ENCODE data around the gene LRRC74B.
"Not testable (repeated sequence)": the region's sequence is repeated elsewhere in the genome, so short reads cannot be mapped to it uniquely, and the experiment has no call there.

Gene LRRC74B

DNA sequence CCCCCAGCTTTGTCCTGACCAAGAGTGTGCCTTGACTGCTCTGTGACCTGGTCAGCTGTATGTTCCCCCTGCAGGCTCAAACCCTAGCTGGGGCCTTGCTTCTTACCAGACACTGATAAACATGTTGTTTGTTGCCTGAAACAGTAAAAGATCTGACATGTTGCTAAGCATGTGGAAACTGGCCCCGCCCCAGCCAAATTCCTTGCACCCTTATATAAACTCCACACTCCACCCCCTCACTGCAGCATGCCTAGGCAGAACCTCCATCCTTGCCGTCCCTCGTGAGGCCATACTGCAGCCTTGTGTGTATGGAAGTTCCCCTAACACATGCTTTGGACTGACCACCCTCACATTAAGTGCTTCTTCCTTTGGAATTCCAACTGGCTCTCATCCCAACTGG, 27.3 kb downstream of the LRRC74B start:
- FAIRE-seq (no peak), DNase-seq (ENCODE audit: insufficient read length, low spot score) (no peak)

DNA sequence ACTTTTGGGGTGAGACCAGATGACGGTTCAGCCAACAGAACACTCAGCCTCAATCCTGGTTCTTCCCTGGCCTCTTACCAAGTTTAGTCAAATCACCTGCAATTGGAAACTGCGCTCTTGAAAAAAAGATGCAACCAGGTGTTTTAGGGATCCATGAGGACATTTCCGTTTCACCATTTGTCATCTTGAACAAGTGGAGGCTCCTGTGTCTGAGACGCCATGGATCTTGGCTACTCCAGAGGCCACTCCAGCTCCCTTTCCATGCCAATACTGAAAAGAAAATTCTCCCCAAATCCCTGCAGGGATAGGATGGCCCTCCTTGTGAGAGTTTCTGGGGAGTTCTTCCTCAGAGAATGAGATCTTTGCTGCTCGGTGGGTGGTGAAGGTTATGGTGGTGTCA, 27.7 kb downstream of the LRRC74B start:
- FAIRE-seq (no peak), DNase-seq (ENCODE audit: insufficient read length, low spot score) (no peak)

DNA sequence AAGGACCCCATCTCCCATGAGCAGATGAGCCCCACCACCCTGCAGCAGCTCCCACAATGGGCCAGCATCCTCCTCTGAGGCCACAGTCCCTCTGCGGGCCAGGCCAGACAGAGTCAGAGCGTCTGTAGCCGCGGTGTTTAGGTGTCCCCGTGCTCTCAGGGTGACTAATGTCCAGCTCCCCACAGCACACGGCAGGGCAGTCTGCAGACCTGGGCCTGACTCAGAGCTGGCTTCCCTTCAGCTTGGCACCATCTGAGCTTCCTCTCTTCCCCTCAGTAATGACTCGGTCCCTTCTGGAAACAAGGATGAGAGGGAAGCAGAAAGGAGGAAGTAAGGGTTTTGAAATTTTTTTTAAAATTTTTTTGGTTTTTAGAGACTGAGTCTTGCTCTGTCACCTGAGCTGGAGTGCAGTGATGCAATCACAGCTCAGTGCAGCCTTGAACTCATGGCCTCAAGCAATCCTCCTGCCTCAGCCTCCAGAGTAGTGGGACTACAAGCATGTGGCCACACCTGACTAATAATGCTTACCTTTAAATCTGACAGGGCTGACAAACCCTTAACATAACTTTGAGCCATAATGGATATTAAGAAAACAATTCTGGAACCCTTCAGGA, 28.5 kb downstream of the LRRC74B start:
- FAIRE-seq, result no peak
- DNase-seq (ENCODE audit: insufficient read length, low spot score), result peak; percentile 33

DNA sequence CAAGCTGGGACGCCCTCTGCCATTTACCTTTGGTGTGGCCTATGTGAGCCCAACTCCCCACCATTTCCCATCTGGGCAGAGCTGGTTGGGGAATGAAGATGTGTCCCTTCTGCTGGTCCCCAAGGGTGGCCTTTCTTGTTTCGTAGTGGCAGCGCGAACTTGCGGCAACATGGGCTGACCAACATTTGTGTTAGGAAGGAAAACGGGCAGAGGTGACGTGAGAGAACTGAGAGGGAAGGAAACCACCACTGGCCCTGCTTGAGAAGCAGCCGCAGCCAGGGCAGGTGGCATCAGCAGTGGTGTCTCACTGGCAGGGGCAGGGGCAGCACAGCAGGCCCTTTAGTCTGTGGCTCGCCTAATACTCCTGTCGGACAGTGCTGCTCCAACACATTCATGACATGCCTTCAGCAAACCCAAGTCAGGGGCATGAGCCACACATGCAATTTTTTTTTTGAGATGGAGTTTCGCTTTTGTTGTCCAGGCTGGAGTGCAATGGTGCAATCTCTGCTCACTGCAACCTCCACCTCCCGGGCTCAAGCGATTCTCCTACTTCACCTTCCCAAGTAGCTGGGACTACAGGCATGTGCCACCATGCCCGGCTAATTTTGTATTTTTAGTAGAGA, 29.9 kb downstream of the LRRC74B start:
- no peak for FAIRE-seq
- DNase-seq (ENCODE audit: insufficient read length, low spot score), result no peak

DNA sequence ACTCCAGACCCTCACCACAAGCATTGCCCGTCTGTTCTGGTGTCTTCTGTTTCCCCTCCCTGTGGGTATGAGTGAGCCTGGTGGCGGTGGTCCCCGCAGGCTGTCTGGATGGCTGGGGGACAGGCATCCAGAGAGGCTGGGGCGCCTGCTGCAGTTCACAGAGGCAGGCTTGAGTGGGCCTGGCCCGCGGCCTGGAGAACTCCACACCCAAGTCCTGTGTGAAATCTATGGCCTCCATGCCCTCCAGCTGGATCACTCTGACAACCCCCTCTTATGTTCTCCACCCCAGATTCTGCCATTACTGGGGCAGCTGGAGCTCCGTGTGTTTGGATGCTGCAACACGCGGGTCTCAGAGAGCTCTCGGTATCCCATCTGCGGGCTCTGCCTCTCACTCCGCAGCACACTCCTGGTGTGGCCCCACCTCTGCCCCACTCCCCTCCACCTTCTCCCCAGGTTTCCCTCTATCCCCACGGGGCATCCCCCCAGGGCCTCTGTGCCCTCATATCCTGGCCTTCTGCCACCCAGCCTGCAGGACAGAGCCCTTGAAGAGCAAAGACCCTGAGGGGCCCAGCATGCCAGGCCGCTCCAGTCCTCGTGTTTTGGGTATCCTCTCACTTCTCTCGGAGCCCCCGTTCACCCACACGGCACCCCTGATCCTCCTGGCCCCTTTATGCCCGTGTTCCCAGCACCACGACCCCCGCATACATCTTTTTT, 31.3 kb downstream of the LRRC74B start:
- DNase-seq (ENCODE audit: insufficient read length, low spot score) (no peak), FAIRE-seq (no peak)

DNA sequence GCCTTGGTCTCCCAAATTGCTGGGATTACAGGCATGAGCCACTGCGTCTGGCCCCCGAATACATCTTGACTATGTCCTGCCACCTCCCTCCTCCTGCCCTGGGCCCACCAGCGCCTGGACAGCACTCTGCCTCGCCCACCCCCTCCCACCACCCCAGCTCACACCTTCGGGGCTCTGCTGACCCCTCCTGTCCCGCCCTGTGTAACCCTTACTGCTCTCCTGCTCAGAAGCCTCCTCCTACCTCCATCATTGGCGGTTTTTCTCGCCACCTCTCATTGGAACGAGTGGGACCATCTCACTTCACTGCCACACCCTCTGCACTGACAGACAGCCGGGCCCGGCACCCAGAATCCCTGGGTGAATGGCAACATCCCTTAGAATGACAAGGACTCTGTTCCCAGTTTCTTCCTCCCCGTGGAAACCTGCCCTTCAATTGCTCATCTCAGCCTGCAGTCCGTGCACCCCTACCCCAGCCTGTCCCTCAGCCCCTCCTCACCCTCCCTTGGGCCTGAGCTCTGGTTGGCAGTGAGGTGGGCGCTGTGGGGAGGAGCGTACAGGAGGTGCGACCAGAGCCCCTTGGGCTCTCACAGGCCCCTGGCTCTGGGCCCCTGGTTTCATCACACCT, 32.2 kb downstream of the LRRC74B start:
- FAIRE-seq (no peak), DNase-seq (ENCODE audit: insufficient read length, low spot score) (no peak)

DNA sequence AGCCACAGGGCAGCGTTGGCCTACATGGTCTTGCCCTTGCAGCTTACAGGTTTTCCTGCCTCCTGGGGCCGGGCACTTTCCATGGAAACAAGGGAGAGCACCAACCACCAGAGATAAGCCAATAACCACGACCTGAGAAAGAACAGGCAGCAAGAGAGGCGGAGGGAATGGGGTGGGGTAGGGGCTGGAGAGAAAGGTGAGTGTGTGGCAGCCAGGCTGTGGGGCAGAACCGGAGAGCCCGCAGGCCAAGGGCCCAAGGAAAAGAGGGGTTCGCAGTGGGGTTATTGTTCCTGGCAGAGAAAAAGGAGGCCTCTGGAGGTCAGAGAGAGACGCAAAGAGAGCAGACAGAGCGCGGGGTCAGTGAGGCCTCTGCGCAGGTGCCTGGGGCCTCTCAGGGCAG, 33.2 kb downstream of the LRRC74B start:
- DNase-seq (ENCODE audit: insufficient read length, low spot score), result no peak
- no peak for FAIRE-seq

DNA sequence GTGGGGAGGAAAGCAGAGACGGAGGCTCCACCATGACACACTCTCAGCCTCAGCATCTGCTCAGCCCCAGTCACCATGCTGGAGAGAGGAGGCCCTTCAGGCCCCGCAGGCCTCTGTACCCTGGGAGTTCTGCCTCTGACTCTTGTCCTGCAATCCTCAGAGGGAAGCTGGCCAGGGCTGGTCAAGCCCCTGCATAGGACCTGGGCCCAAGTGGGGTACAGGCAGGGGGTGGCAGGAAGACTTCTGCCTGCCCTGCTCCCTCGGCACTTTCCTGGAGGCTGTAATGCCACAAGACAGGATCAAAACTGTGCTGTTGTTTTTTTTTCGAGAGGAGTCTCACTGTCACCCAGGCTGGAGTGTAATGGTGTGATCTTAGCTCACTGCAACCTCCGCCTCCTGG, 33.7 kb downstream of the LRRC74B start:
- DNase-seq (ENCODE audit: insufficient read length, low spot score) (no peak), FAIRE-seq (no peak)

DNA sequence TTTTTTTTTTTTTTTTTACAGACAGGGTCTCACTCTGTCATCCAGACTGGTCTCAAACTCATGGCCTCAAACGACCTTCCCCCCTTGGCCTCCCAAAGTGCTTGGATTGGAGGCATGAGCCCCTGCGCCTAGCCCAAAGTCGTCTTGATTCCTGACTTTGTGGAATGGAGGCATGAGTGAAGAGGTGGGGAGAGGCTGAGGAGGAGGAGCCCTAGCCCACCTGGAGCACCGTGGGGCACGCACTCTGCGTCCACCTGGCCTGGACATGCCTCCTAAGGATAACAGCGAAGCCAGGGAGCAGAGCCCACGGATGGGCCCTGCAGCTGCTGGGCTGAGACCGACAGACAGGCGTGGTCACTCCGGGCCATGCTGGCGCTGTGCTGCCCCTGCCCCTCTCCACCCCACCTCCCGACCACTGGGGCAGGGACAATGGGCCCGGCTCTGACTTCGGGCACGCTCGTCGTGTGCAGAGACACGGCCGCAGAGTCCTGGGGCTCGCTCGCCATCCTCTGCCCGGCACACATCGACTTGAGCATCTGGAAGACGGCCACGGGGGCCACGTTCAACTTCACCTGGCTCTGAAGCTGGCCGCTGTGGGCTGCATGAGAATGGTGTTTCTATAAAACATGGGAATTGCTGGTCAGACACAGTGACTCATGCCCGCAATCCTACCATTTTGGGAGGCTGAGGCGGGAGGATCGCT, 34.8 kb downstream of the LRRC74B start:
- FAIRE-seq (no peak), DNase-seq (ENCODE audit: insufficient read length, low spot score) (no peak)

DNA sequence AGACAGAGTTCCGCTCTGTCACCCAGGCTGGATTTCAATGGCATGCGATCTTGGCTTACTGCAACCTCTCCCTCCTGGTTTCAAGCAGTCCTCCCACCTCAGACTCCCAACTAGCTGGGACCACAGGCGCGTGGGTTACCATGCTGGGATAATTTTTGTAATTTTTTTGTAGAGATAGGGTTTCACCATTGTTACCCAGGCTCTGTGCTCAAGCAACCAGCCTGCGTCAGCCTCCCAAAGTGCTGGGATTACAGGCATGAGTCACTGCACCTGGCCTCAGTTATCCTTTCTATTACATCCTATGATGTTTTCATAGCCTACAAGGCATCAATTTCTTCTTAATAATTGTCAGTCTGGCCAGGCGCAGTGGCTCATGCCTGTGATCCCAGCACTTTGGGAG, 36.5 kb downstream of the LRRC74B start:
- FAIRE-seq, result no peak
- no peak for DNase-seq (ENCODE audit: insufficient read length, low spot score)

DNA sequence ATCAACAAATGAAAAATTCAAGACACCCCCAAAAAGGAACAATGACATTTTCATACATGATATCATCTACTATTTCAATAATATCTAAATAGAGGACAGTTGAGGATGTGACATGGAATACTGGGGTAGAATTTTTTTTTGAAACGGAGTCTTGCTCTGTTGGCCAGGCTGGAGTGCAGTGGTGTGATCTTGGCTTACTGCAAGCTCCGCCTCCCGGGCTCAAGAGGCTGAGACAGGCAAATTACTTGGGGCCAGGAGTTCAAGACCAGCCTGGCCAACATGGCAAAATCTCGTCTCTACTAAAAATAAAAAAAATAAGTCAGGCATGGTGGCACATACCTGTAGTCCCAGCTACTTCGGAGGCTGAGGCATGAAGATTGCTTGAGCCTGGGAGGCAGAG, 41.4 kb downstream of the LRRC74B start:
- FAIRE-seq, result no peak
- no peak for DNase-seq (ENCODE audit: insufficient read length, low spot score)

DNA sequence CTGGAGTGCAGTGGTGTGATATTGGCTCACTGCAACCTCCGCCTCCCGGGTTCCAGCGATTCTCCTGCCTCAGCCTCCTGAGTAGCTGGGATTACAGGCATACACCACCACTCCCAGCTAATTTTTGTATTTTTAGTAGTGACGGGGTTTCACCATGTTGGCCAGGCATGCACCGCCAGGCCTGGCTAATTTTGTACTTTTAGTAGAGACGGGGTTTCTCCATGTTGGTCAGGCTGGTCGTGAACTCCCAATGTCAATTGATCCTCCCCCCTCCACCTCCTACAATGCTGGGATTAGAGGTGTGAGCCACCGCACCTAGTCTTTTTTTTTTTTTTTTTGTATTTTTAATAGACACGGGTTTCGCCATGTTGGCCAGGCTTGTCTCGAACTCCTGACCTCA, 42.2 kb downstream of the LRRC74B start:
- DNase-seq (ENCODE audit: insufficient read length, low spot score), result not testable (repeated sequence)

DNA sequence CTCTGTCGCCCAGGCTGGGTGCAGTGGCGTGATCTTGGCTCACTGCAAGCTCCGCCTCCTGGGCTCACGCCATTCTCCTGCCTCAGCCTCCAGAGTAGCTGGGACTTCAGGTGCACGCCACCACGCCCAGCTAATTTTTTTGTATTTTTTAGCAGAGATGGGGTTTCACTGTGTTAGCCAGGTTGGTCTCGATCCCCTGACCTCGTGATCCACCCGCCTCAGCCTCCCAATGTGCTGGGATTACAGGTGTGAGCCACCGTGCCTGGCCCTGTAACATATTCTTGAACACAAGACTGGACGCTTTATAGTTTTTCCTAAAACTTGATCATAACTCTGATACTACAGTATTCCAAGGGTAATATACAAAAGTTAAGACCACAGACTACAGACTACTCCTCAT, 45.5 kb downstream of the LRRC74B start:
- FAIRE-seq; DNase-seq (ENCODE audit: insufficient read length, low spot score): not testable (repeated sequence)

More for the DNA sequence above, 42.2 kb downstream of the LRRC74B start:
- FAIRE-seq, result not testable (repeated sequence)

DNA sequence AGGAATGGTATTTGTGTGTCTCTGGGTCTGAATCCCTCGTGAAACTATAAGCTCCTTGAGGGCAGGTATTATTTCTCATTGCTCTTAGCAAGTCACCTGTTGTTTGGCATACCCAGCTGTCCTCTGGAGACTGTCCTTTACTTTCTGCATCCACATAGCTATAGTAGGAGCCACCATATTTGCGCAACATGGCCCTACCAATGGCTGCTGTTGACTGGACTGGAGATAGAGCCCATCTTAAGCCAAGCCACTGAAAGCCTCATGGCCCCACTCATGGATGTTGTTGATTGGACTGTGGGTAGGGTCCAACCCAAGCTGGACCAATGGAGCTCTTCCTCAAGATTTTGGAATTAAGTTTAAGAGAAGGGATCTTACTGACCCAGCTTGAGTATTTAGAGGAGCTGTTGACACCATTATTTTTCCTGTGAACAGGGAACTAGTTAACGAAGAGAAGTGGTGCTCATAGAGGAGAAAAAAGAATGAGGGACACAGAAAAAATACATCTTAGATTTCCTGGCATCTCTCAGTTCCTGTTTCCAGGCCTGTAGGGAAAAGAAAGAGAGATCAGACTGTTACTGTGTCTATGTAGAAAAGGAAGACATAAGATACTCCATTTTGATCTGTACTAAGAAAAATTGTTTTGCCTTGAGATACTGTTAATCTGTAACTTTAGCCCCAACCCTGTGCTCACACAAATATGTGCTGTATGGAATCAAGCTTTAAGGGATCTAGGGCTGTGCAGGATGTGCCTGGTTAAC, 47.2 kb downstream of the LRRC74B start:
- no peak for DNase-seq (ENCODE audit: insufficient read length, low spot score)
- no peak for FAIRE-seq

DNA sequence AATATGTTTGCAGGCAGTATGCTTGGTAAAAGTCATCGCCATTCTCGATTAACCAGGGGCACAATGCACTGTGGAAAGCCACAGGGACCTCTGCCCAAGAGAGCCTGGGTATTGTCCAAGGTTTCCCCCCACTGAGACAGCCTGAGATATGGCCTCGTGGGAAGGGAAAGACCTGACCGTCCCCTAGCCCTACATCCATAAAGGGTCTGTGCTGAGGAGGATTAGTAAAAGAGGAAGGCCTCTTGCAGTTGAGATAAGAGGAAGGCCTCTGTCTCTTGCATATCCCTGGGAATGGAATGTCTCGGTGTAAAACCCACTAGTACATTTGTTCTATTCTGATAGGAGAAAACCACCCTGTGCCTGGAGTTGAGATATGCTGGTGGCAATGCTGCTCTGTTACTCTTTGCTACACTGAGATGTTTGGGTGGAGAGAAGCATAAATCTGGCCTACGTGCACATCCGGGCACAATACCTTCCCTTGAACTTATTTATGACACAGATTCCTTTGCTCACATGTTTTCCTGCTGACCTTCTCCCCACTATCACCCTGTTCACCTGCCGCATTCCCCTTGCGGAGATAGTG, 47.9 kb downstream of the LRRC74B start:
- not testable (repeated sequence) for DNase-seq (ENCODE audit: insufficient read length, low spot score); FAIRE-seq

DNA sequence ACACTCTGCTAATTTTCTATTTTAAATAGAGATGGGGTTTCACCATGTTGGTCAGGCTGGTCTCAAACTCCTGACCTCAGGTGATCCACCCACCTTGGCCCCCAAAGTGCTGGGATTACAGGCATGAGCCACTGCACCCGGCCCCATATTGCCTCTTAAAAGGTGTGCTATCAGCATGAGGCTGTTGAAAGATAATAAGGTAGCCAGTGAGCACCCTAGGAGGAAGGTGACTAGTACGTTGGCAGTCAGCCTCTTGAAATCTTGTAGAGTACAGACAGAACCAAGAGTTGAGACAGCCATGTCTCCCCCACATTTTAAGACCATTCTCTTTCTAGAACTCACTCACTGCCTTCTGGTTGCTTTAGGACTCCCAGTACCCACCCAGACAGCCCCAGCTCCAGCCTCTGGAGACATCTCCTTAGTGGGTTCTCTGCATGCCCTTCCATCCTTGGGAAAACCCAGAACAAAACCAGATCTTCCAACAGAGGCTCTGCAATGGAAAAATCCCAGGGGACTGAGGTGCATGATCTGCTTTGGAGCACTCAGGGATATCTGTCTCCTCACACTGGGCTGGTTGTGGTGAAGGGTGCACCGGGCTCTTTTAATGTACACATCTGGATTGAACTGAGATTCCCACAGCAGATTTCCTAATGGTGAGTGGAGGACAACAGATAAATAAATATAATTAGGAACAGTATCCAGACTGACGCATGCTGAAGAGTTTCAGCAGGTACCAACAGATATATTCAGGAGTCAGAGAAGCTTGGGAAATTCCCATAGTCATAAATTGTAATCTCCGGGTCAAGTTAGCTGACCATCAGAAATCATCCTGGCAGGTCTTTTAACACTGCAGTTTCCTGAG, 49.4 kb downstream of the LRRC74B start:
- FAIRE-seq, result no peak
- no peak for DNase-seq (ENCODE audit: insufficient read length, low spot score)

DNA sequence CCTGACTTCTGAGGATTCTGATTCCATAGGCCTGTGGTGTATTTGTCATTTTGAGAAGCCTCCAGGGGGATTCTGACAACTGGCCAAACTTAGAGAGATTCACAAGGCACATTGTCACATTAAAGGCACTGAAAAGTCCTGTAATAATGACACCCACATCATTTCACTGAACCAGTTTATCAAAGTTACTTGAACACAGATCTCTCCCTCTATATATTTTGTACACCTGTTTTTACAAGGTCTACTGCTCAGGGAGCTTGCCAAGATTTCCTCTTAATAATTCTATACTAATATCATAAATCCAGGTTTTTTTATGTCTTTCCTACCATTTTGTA, 50.0 kb downstream of the LRRC74B start:
- FAIRE-seq, result no peak
- no peak for DNase-seq (ENCODE audit: insufficient read length, low spot score)

DNA sequence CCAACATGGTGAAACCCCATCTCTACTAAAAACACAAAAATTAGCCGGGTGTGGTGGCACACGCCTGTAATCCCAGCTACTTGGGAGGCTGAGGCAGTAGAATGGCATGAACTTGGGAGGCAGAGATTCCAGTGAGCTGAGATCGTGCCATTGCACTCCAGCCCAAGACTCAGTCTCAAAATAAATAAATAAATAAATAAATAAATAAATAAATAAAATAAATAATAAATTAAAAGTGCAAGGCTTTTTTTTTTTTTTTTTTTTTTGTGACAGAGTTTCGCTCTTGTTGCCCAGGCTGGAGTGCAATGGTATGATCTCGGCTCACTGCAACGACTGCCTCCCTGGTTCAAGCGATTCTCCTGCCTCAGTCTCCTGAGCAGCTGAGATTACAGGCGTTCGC, 51.1 kb downstream of the LRRC74B start:
- not testable (repeated sequence) for DNase-seq (ENCODE audit: insufficient read length, low spot score); FAIRE-seq

DNA sequence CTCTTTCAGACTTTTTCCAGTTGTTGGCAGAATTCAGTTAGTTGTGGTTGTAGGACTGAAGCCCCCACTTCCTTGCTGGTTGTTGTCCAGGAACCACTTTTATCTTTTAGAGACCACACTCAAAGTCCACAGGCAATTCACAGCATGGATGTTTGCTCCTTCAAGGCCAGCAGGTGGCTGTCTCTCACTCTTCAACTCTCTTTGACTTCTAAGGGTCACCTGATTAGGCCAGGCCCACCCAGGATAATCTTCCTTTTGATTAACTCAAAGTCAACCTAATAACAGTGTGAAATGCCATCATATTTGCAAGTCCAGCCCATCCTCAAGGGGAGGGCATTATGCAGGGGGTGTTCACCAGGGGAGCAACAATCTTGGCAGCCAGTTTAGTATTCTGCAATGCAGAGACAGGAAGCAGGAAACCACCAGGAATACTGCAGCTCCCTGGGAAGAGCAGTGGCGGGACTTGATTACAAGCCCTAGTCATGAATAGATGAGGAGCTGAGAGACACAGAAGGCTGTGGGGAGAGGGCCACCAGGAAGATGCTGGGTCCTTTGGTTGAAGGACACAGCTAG, 52.4 kb downstream of the LRRC74B start:
- FAIRE-seq (no peak), DNase-seq (ENCODE audit: insufficient read length, low spot score) (no peak)

All from HTR-8/SVneo (cell line).